HG03045 (cell line): ENCODE results near the gene TM4SF5.
A peak's percentile ranks its signal among the peaks of the same experiment; 100 is the strongest.

Experiments used
- ATAC-seq: cut with Tn5 transposase; IDR thresholded peaks from one replicate; pipeline ENCODE4 v1.9.1; 2021; ENCODE audit warnings: mild to moderate bottlenecking, moderate library complexity; ENCODE audit not compliant: unreplicated experiment

Gene TM4SF5

GRCh38 chr17:4788807-4789700 is 17.4 kb downstream of the TM4SF5 start, which contains the start of gene GLTPD2:
Gene GLTPD2 (plus strand): TSS chr17:4788964. CDS start chr17:4789012, 48 bp downstream.
- ATAC-seq = no peak

- ATAC-seq = no peak
Observed at GRCh38 chr17:4789701-4789950, 17.9 kb downstream of the TM4SF5 start.

- peak; percentile 76 for ATAC-seq
Observed at GRCh38 chr17:4789951-4790704, 18.4 kb downstream of the TM4SF5 start.

GRCh38 chr17:4790705-4791088 is 19.0 kb downstream of the TM4SF5 start:
- ATAC-seq = no peak

- ATAC-seq = no peak
Observed at GRCh38 chr17:4795168-4795567, 23.5 kb downstream of the TM4SF5 start.

- ATAC-seq = no peak
Observed at GRCh38 chr17:4796552-4796920, 24.9 kb downstream of the TM4SF5 start.

GRCh38 chr17:4800462-4801196 is 28.9 kb downstream of the TM4SF5 start:
- no peak for ATAC-seq

GRCh38 chr17:4802228-4802627 is 30.5 kb downstream of the TM4SF5 start, which contains the start of gene C17orf114:
Gene C17orf114 (minus strand): TSS chr17:4802328.
- no peak for ATAC-seq

GRCh38 chr17:4806456-4806776 is 34.7 kb downstream of the TM4SF5 start:
- ATAC-seq = no peak

GRCh38 chr17:4806777-4807604 is 35.3 kb downstream of the TM4SF5 start, which contains the start of gene PLD2:
Gene PLD2 (plus strand): TSS chr17:4807152. CDS start chr17:4807773, 621 bp downstream.
- ATAC-seq = peak; percentile 92

GRCh38 chr17:4807605-4808377 is 36.1 kb downstream of the TM4SF5 start:
- no peak for ATAC-seq

GRCh38 chr17:4808378-4808767 is 36.7 kb downstream of the TM4SF5 start:
- ATAC-seq = no peak

GRCh38 chr17:4810696-4811290 is 39.1 kb downstream of the TM4SF5 start:
- no peak for ATAC-seq

- ATAC-seq = no peak
Observed at GRCh38 chr17:4811471-4811870, 39.8 kb downstream of the TM4SF5 start.

- no peak for ATAC-seq
Observed at GRCh38 chr17:4812690-4813089, 41.0 kb downstream of the TM4SF5 start.

GRCh38 chr17:4815043-4815675 is 43.5 kb downstream of the TM4SF5 start:
- no peak for ATAC-seq

GRCh38 chr17:4816826-4817225 is 45.1 kb downstream of the TM4SF5 start:
- no peak for ATAC-seq

- no peak for ATAC-seq
Observed at GRCh38 chr17:4818276-4818675, 46.6 kb downstream of the TM4SF5 start.

- no peak for ATAC-seq
Observed at GRCh38 chr17:4822835-4823234, 51.1 kb downstream of the TM4SF5 start.
